Body of pancreas (tissue), 4 donors: ENCODE results near the gene COQ3. TPM values are rescaled to one million over a fixed set of nuclear protein-coding genes. Genes with fewer than 3 reads are reported as not detected.

Source experiments
- ATAC-seq: fragments of 150-250 bp; one replicate; pipeline ENCODE4 v1.9.1; 2016
- DNase-seq, 4 donors: peaks; one replicate each; pipeline ENCODE4 v3.0.0-alpha.2; 2019
- H3K27ac ChIP-seq, 4 donors: fragments of 200-600 bp; sonication (generic); 1 replicate in 3 of 4; 2 replicates in 1 of 4; pipeline versions ENCODE4 v1.5.1 to v1.6.1; 2016 to 2019; ENCODE audit warnings: mild to moderate bottlenecking in 1 of 4, mixed read lengths in 1 of 4, moderate library complexity in 1 of 4
- H3K27me3 ChIP-seq, 2 donors: fragments of 200-600 bp; sonication (generic); one replicate each; pipeline ENCODE4 v1.6.0; 2016; ENCODE audit warnings: mild to moderate bottlenecking in 1 of 2
- H3K36me3 ChIP-seq, 2 donors: fragments of 200-600 bp; sonication (generic); replicated peaks in 1 of 2; 2 replicates each; pipeline ENCODE4 v1.5.1; 2016; ENCODE audit warnings: low read depth in 2 of 2; ENCODE audit not compliant: insufficient read depth in 1 of 2
- H3K4me1 ChIP-seq: fragments of 200-600 bp; sonication (generic); one replicate; pipeline ENCODE4 v1.6.0; 2016
- H3K4me3 ChIP-seq, 2 donors: fragments of 200-600 bp; sonication (generic); 1 replicate in 1 of 2; 2 replicates in 1 of 2; pipeline ENCODE4 v1.5.1; 2016 to 2019
- H3K9me3 ChIP-seq, 3 donors: fragments of 200-600 bp; sonication (generic); 1 replicate in 2 of 3; 2 replicates in 1 of 3; pipeline ENCODE4 v1.5.1; 2016
- CTCF ChIP-seq, 7 experiments: fragments of 450-650 bp in 4 of 7; fragments of 200-600 bp in 3 of 7; sonication (generic) in 3 of 7; IDR thresholded peaks; one replicate each; pipeline ENCODE4 v1.5.1; 2016 to 2019; ENCODE audit warnings: antibody characterized with exemption in 7 of 7
- POLR2A ChIP-seq, 3 donors: fragments of 450-650 bp; IDR thresholded peaks; one replicate each; pipeline ENCODE4 v1.6.1; 2016; ENCODE audit warnings: antibody characterized with exemption in 3 of 3, mild to moderate bottlenecking in 2 of 3
- WGBS, 2 donors: methylation state at CpG; one replicate each; pipeline ENCODE4 v1.1.5; 2017; 5-methylcytosine and 5-hydroxymethylcytosine counted together
- intact Hi-C: fragments of 100-400 bp; cut with DNase I; formaldehyde crosslinking; loops from one replicate; pipeline ENCODE4 v1.15.1; 2023
- total RNA-seq, 2 donors: library from RNA; depleted of rRNA; stranded (reverse); fragments of >200 nt; gene quantifications; one replicate each; pipeline ENCODE4 v1.1.0, GENCODE V29; 2016

The COQ3 gene
- total RNA-seq, 2 donors from 2014 or later = 6.5 to 7.3 TPM

- Histone ChIP-seq H3K27ac (no peak overlapping the region), H3K27me3 (no peaks in the 10 kb centered on the region), H3K9me3 (no peaks in the 10 kb centered on the region), H3K4me1 (no peaks in the 10 kb centered on the region), H3K36me3 (no peaks in the 10 kb centered on the region), H3K4me3 (no peak overlapping the region)
- TF ChIP-seq CTCF (IDR thresholded peaks at IDR 0.05) (no peak), POLR2A (IDR thresholded peaks at IDR 0.05) (no peak)
- ATAC-seq (no peak), DNase-seq (no peak)
- intact Hi-C loops = no loop called here
- 82 to 94% methylated on average over 2 of the region's 2 CpGs for WGBS, 2 donors
Measured at GRCh38 chr6:99366852-99367251, 27.1 kb downstream of the COQ3 start.

- H3K36me3 ChIP-seq = no peaks in the 10 kb centered on the region
- intact Hi-C loops = no loop called here
- H3K4me1 ChIP-seq = no peaks in the 10 kb centered on the region
- ATAC-seq = no peak
- TF ChIP-seq CTCF (IDR thresholded peaks at IDR 0.05) (no peak), POLR2A (IDR thresholded peaks at IDR 0.05) (no peak)
- H3K4me3 ChIP-seq = no peak overlapping the region
- no peak overlapping the region for H3K27ac ChIP-seq
- DNase-seq = no peak
- WGBS, 2 donors = 68 to 73% methylated on average over 5 of the region's 5 CpGs
- no peaks in the 10 kb centered on the region for H3K9me3 ChIP-seq
- no peaks in the 10 kb centered on the region for H3K27me3 ChIP-seq
Measured at GRCh38 chr6:99364026-99364425, 30.0 kb downstream of the COQ3 start.

GRCh38 chr6:99362678-99363268 lies 31.2 kb downstream of the COQ3 start:
- Histone ChIP-seq H3K4me1 (no peaks in the 10 kb centered on the region), H3K4me3 (no peak overlapping the region), H3K9me3 (no peaks in the 10 kb centered on the region), H3K27ac (no peak overlapping the region), H3K36me3 (no peaks in the 10 kb centered on the region), H3K27me3 (no peaks in the 10 kb centered on the region)
- TF ChIP-seq POLR2A (IDR thresholded peaks at IDR 0.05) = no peak
- TF ChIP-seq CTCF (IDR thresholded peaks at IDR 0.05) = no peak
- intact Hi-C loops = no loop called here
- 90 to 95% methylated on average over 1 of the region's 1 CpG for WGBS, 2 donors
- DNase-seq (no peak), ATAC-seq (no peak)

GRCh38 chr6:99359800-99360199 lies 34.2 kb downstream of the COQ3 start:
- DNase-seq (no peak), ATAC-seq (no peak)
- intact Hi-C loops = no loop called here
- no peaks in the 10 kb centered on the region for H3K36me3 ChIP-seq
- H3K27ac ChIP-seq = no peak overlapping the region
- TF ChIP-seq CTCF (IDR thresholded peaks at IDR 0.05) = no peak
- H3K4me3 ChIP-seq = no peak overlapping the region
- no peaks in the 10 kb centered on the region for H3K9me3 ChIP-seq
- H3K27me3 ChIP-seq = no peaks in the 10 kb centered on the region
- H3K4me1 ChIP-seq = no peaks in the 10 kb centered on the region
- 26 to 38% methylated on average over 1 of the region's 1 CpG for WGBS, 2 donors

GRCh38 chr6:99356641-99357040 lies 37.4 kb downstream of the COQ3 start:
- TF ChIP-seq POLR2A (IDR thresholded peaks at IDR 0.05) (no peak), CTCF (IDR thresholded peaks at IDR 0.05) (no peak)
- H3K36me3 ChIP-seq = no peaks in the 10 kb centered on the region
- intact Hi-C loops = no loop called here
- DNase-seq = no peak
- no peaks in the 10 kb centered on the region for H3K4me1 ChIP-seq
- H3K27me3 ChIP-seq = no peaks in the 10 kb centered on the region
- H3K9me3 ChIP-seq = no peaks in the 10 kb centered on the region
- no peak overlapping the region for H3K27ac ChIP-seq
- no peak for ATAC-seq
- 46 to 54% methylated on average over 1 of the region's 1 CpG for WGBS, 2 donors
- no peak overlapping the region for H3K4me3 ChIP-seq
